HepG2 (cell line): ENCODE results near the gene MSH3. TPM values are rescaled to one million over a fixed set of nuclear protein-coding genes. Genes with fewer than 3 reads are reported as not detected.

Source experiments
- ATAC-seq: fragments of 200-7000 bp; cut with Tn5 transposase; 3 replicates; pipeline ENCODE4 v1.9.1; 2020; ENCODE audit warnings: mild to moderate bottlenecking, moderate library complexity
- BruUV-seq: library from RNA; stranded (reverse); fragments of 400-500 nt; replicated peaks from 2 replicates; lab custom pipeline; 2021; lab: Mats Ljungman, UMichigan
- CTCF ChIA-PET: fragments of 300-600 bp; formaldehyde crosslinking; extraction: SDS; loops from one replicate; lab custom pipeline; 2021; ENCODE audit warnings: low total read pairs, inconsistent platforms, low intra/inter-chr PET ratio; lab: Yijun Ruan, JAX
- POLR2A ChIA-PET: fragments of 350-600 bp; sonication (Branson Sonifier 250); formaldehyde crosslinking; loops from one replicate; lab custom pipeline; 2020; ENCODE audit warnings: antibody characterized with exemption, inconsistent platforms; lab: Yijun Ruan, JAX
- DNase-seq: peaks from one replicate; pipeline ENCODE4 v3.0.0-alpha.2; 2015; ENCODE audit warnings: low spot score
- FAIRE-seq: peaks from 3 replicates; lab custom pipeline; 2011; peaks lifted over from hg19 to GRCh38; lab: Jason Lieb, UNC
- H2AFZ ChIP-seq: one replicate; pipeline ENCODE4 v1.6.1; 2011; ENCODE audit warnings: low read length, inconsistent platforms
- H3K27ac ChIP-seq: fragments of 300-600 bp; 3 replicates; pipeline ENCODE4 v1.8.0; 2011; ENCODE audit warnings: mixed run types, mild to moderate bottlenecking, mixed read lengths, low read length, inconsistent platforms; ENCODE audit not compliant: insufficient read depth; ENCODE audit errors: extremely low read length
- H3K27me3 ChIP-seq, 2 experiments: fragments of 200-600 bp in 1 of 2; 2 replicates in 1 of 2; 3 replicates in 1 of 2; pipeline versions ENCODE4 v1.6.0 to v1.8.0; 2011; ENCODE audit warnings: low read length in 2 of 2, mild to moderate bottlenecking in 2 of 2, moderate library complexity in 2 of 2, inconsistent platforms in 1 of 2; ENCODE audit not compliant: insufficient read depth in 2 of 2, control insufficient read depth in 1 of 2
- H3K36me3 ChIP-seq, 2 experiments: fragments of 200-600 bp in 1 of 2; replicated peaks in 1 of 2; 2 replicates in 1 of 2; 3 replicates in 1 of 2; pipeline versions ENCODE4 v1.5.1 to v1.8.0; 2011; ENCODE audit warnings: low read length in 2 of 2, inconsistent platforms in 1 of 2; ENCODE audit not compliant: insufficient read depth in 2 of 2, control insufficient read depth in 1 of 2
- H3K4me1 ChIP-seq: 2 replicates; pipeline ENCODE4 v1.5.1; 2012; ENCODE audit warnings: low read length, inconsistent platforms; ENCODE audit not compliant: insufficient read depth
- H3K4me2 ChIP-seq: 2 replicates; pipeline ENCODE4 v1.6.0; 2011; ENCODE audit warnings: low read depth, low read length, inconsistent platforms
- H3K4me3 ChIP-seq, 3 experiments: fragments of 200-600 bp in 1 of 3; sonication (generic), shearing (Covaris generic) in 1 of 3; replicated peaks in 1 of 3; 2 replicates each; pipeline ENCODE4 v1.5.1; 2011 to 2016; ENCODE audit warnings: low read length in 3 of 3, inconsistent platforms in 2 of 3, low read depth in 2 of 3, mild to moderate bottlenecking in 2 of 3, control low read depth in 1 of 3, mixed read lengths in 1 of 3; ENCODE audit not compliant: insufficient read depth in 1 of 3
- H3K79me2 ChIP-seq: one replicate; pipeline ENCODE4 v1.6.1; 2011; ENCODE audit warnings: low read length, inconsistent platforms; ENCODE audit not compliant: insufficient read depth
- H3K9ac ChIP-seq: 2 replicates; pipeline ENCODE4 v1.6.0; 2011; ENCODE audit warnings: mild to moderate bottlenecking, low read depth, low read length, inconsistent platforms; ENCODE audit not compliant: insufficient read depth
- H3K9me3 ChIP-seq: 2 replicates; pipeline ENCODE4 v1.5.1; 2012; ENCODE audit warnings: mild to moderate bottlenecking, low read length
- H4K20me1 ChIP-seq: 2 replicates; pipeline ENCODE4 v1.6.0; 2011; ENCODE audit warnings: inconsistent platforms, mild to moderate bottlenecking, low read length, moderate library complexity; ENCODE audit not compliant: insufficient read depth
- DDIT3 ChIP-seq: sonication (generic); formaldehyde crosslinking; IDR thresholded peaks from 2 replicates; pipeline ENCODE4 v1.4.0; 2020; ENCODE audit warnings: mild to moderate bottlenecking, missing genetic modification reagents
- KAT7 ChIP-seq: IDR thresholded peaks from 2 replicates; pipeline ENCODE4 v1.6.1; 2018; ENCODE audit warnings: borderline replicate concordance, missing compliant biosample characterization
- PTBP1 ChIP-seq: fragments of 200-400 bp; formaldehyde crosslinking; IDR thresholded peaks from 2 replicates; pipeline ENCODE4 v1.6.1; 2018; ENCODE audit warnings: low read length, low read depth; ENCODE audit not compliant: poor library complexity, severe bottlenecking
- RELA ChIP-seq: sonication (generic); formaldehyde crosslinking; IDR thresholded peaks from 2 replicates; pipeline ENCODE4 v1.4.0; 2020; ENCODE audit warnings: missing genetic modification reagents
- SIX4 ChIP-seq: sonication (generic); formaldehyde crosslinking; IDR thresholded peaks from 2 replicates; pipeline ENCODE4 v1.4.0; 2020; ENCODE audit warnings: missing genetic modification reagents
- SOX13 ChIP-seq, 3 experiments: fragments of 450-650 bp in 1 of 3; sonication (generic) in 1 of 3; formaldehyde crosslinking in 1 of 3; IDR thresholded peaks in 2 of 3; conservative IDR thresholded peaks in 1 of 3; 2 replicates each; pipeline versions ENCODE4 v1.5.0 to v1.6.1; 2016 to 2020; ENCODE audit warnings: antibody characterized with exemption in 1 of 3, mild to moderate bottlenecking in 1 of 3, missing compliant biosample characterization in 1 of 3, missing genetic modification reagents in 1 of 3, moderate library complexity in 1 of 3
- SRY ChIP-seq: sonication (generic); formaldehyde crosslinking; IDR thresholded peaks from 2 replicates; pipeline ENCODE4 v1.8.0; 2022; ENCODE audit warnings: mild to moderate bottlenecking, missing genetic modification reagents
- STAT5B ChIP-seq: sonication (generic); formaldehyde crosslinking; IDR thresholded peaks from 2 replicates; pipeline ENCODE4 v1.4.0; 2020; ENCODE audit warnings: missing genetic modification reagents
- ZNF10 ChIP-seq: sonication (generic); formaldehyde crosslinking; IDR thresholded peaks from 2 replicates; pipeline ENCODE4 v1.4.0; 2020; ENCODE audit warnings: mild to moderate bottlenecking, low read depth, missing genetic modification reagents, borderline replicate concordance
- ZNF619 ChIP-seq: sonication (generic); formaldehyde crosslinking; IDR thresholded peaks from 2 replicates; pipeline ENCODE4 v1.4.0; 2020; ENCODE audit warnings: mild to moderate bottlenecking, missing genetic modification reagents
- WGBS: methylation state at CpG from one replicate; pipeline ENCODE4 v1.1.6; 2017; ENCODE audit warnings: low lambda C conversion rate; 5-methylcytosine and 5-hydroxymethylcytosine counted together
- in situ Hi-C: cut with HindIII; loops from 2 replicates; pipeline ENCODE4 v1.10.0; 2017; ENCODE audit warnings: low pct_unique_long_range_greater_than_20kb; ENCODE audit not compliant: extremely low pct_ligation_motif_present
- intact Hi-C: fragments of 100-400 bp; cut with micrococcal nuclease; formaldehyde crosslinking; loops from one replicate; pipeline ENCODE4 v1.10.0; 2022; ENCODE audit not compliant: unreplicated experiment
- polyA plus RNA-seq, 8 experiments: library from polyadenylated mRNA; depleted of rRNA in 3 of 8; stranded (reverse) in 7 of 8; unstranded in 1 of 8; fragments of >200 nt; fragmentation: Illumina TruSeq in 4 of 8; extraction: Trizol in 4 of 8; gene quantifications; 2 replicates each; pipeline versions ENCODE4 v1.2.1 to v1.2.3, GENCODE V29; 2011 to 2016; ENCODE audit warnings: low read depth in 4 of 8, missing spikeins in 1 of 8, mixed read lengths in 1 of 8; ENCODE audit not compliant: insufficient read depth in 1 of 8
- total RNA-seq, 5 experiments: library from RNA; depleted of rRNA; stranded (reverse); fragments of >200 nt; fragmentation: Illumina TruSeq; extraction: Trizol; gene quantifications; 2 replicates each; pipeline ENCODE4 v1.2.3, GENCODE V29; 2016; ENCODE audit warnings: low read depth in 1 of 5

MSH3 gene
- total and polyA plus RNA-seq, 2 of the 13 experiments (the other 11 are each of a cell fraction or from before 2014, with no cell fraction given) = 4.0 to 16.4 TPM

DNA sequence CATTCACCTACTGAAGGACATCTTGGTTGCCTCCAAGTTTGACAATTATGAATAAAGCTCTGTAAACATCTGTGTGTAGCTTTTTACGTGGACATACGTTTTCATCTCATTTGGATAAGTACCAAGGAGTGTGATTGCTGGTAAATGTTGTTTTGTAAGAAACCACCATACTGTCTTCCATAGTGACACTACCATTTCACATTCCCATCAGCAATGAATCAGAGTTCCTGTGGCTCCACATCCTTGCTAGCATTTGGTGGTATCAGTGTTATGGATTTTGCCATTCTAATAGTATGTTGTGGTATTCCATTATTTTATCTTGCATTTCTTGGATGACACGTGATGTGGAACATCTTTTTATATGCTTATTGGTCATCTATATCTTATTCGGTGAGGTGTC, 227.3 kb downstream of the MSH3 start:
- in situ Hi-C loops (no loop called here), intact Hi-C loops (no loop called here)
- Histone ChIP-seq H3K4me1 (peaks cover 41% of the 10 kb centered on the region), H3K27ac (no peak overlapping the region), H3K9ac (no peak overlapping the region), H3K4me3 (no peak overlapping the region), H3K9me3 (no peaks in the 10 kb centered on the region), H3K27me3 (no peaks in the 10 kb centered on the region), H2AFZ (no peak overlapping the region), H4K20me1 (no peaks in the 10 kb centered on the region), H3K79me2 (no peaks in the 10 kb centered on the region), H3K36me3 (0 out of 5 replicates have a peak, but pooled peaks cover 0 to 11% of the 10 kb centered on the region in 2 experiments), H3K4me2 (no peak overlapping the region)
- BruUV-seq = no TSS peak
- ATAC-seq (no peak), DNase-seq (no peak), FAIRE-seq (no peak)
- ChIA-PET POLR2A (no interaction called here), CTCF (no interaction called here)
- no peak for TF ChIP-seq STAT5B (CRISPR knock-in tag)
- no peak for TF ChIP-seq SOX13 (IDR thresholded peaks at IDR 0.05)
- no peak for TF ChIP-seq SOX13 (CRISPR knock-in tag; conservative IDR thresholded peaks at IDR 0.05 in 1 of 2, IDR thresholded peaks at IDR 0.05 in 1 of 2)
- no peak for TF ChIP-seq KAT7 (CRISPR knock-in tag)
- no peak for TF ChIP-seq PTBP1
- TF ChIP-seq ZNF619 (CRISPR knock-in tag) = no peak
- no peak for TF ChIP-seq ZNF10 (CRISPR knock-in tag)
- no peak for TF ChIP-seq SRY
- TF ChIP-seq DDIT3 (CRISPR knock-in tag) = no peak
- TF ChIP-seq SIX4 (CRISPR knock-in tag) = no peak
- no peak for TF ChIP-seq RELA (CRISPR knock-in tag)
- WGBS = 98% methylated on average over 4 of the region's 4 CpGs
